DND-41 (cell line): ENCODE measurements around the gene LTA.

Source experiments
- CTCF ChIP-seq: IDR thresholded peaks from 2 replicates; pipeline ENCODE4 v1.5.1; 2012; ENCODE audit warnings: borderline replicate concordance, low read length, moderate library complexity, mild to moderate bottlenecking; ENCODE audit not compliant: poor library complexity, severe bottlenecking; ENCODE audit errors: extremely low read depth
- EZH2 ChIP-seq: IDR thresholded peaks from 3 replicates; pipeline ENCODE4 v1.6.1; 2012; ENCODE audit warnings: borderline replicate concordance, low read depth, mild to moderate bottlenecking, moderate library complexity, low read length, inconsistent platforms; ENCODE audit not compliant: severe bottlenecking

GRCh38 chr6:31597006-31597405 is 24.9 kb downstream of the LTA start:
- TF ChIP-seq EZH2 (no peak), CTCF (peak; percentile 69)
